A549 (cell line): ENCODE measurements around the gene PRAMEF1.

Source experiments
- CTCF ChIP-seq: fragments of >200 bp; sonication (Bioruptor Twin); formaldehyde crosslinking; IDR thresholded peaks from 3 replicates; pipeline ENCODE4 v1.5.1; 2016
- EP300 ChIP-seq, 2 experiments: fragments of >200 bp; sonication (Bioruptor Twin); formaldehyde crosslinking; IDR thresholded peaks; 2 replicates in 1 of 2; 3 replicates in 1 of 2; pipeline ENCODE4 v1.6.1; 2016 to 2017
- HDAC2 ChIP-seq: fragments of 200-600 bp; sonication (generic); IDR thresholded peaks from 2 replicates; pipeline ENCODE4 v1.6.1; 2016
- KDM5A ChIP-seq: fragments of 200-600 bp; sonication (generic); IDR thresholded peaks from 2 replicates; pipeline ENCODE4 v1.6.1; 2016; ENCODE audit warnings: antibody characterized with exemption, mild to moderate bottlenecking
- POLR2A ChIP-seq: IDR thresholded peaks from 2 replicates; pipeline ENCODE4 v1.6.1; 2012; ENCODE audit warnings: mild to moderate bottlenecking, low read length
- TF ChIP-seq, protein P1 (sequence below): IDR thresholded peaks from 2 replicates; pipeline ENCODE4 v1.6.1; 2012
- TF ChIP-seq, protein P2 (sequence below): fragments of 150-350 bp; IDR thresholded peaks from 2 replicates; pipeline ENCODE4 v1.6.1; 2014; ENCODE audit warnings: low read depth, mild to moderate bottlenecking, low read length

GRCh38 chr1:12778907-12779306, 12.3 kb upstream of the PRAMEF1 start:
- TF ChIP-seq KDM5A (no peak), CTCF (no peak), POLR2A (no peak), EP300 (IDR thresholded peaks at IDR 0.05) (no peak), HDAC2 (no peak)
- TF ChIP-seq, protein P1, sequence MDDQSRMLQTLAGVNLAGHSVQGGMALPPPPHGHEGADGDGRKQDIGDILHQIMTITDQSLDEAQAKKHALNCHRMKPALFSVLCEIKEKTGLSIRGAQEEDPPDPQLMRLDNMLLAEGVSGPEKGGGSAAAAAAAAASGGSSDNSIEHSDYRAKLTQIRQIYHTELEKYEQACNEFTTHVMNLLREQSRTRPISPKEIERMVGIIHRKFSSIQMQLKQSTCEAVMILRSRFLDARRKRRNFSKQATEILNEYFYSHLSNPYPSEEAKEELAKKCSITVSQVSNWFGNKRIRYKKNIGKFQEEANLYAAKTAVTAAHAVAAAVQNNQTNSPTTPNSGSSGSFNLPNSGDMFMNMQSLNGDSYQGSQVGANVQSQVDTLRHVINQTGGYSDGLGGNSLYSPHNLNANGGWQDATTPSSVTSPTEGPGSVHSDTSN = no peak
- TF ChIP-seq, protein P2, sequence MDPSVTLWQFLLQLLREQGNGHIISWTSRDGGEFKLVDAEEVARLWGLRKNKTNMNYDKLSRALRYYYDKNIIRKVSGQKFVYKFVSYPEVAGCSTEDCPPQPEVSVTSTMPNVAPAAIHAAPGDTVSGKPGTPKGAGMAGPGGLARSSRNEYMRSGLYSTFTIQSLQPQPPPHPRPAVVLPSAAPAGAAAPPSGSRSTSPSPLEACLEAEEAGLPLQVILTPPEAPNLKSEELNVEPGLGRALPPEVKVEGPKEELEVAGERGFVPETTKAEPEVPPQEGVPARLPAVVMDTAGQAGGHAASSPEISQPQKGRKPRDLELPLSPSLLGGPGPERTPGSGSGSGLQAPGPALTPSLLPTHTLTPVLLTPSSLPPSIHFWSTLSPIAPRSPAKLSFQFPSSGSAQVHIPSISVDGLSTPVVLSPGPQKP = no peak
